SK-N-SH treated with all-trans-retinoic acid at 6 μM for 48 hours (cell line): ENCODE data around the gene MUSK.

Experiments used
- ATAC-seq: fragments of 200-7000 bp; cut with Tn5 transposase; 3 replicates; pipeline ENCODE4 v1.9.1; 2020; ENCODE audit warnings: mild to moderate bottlenecking, moderate library complexity
- ARNTL ChIP-seq: fragments of 450-650 bp; formaldehyde crosslinking; IDR thresholded peaks from 2 replicates; pipeline ENCODE4 v1.5.0; 2020; ENCODE audit warnings: low read depth, mild to moderate bottlenecking, moderate library complexity, borderline replicate concordance
- BACH2 ChIP-seq: fragments of 250-450 bp; sonication (Bioruptor Pico); IDR thresholded peaks from 2 replicates; pipeline ENCODE4 v1.9.0; 2021; ENCODE audit warnings: mild to moderate bottlenecking, borderline replicate concordance
- CSDC2 ChIP-seq: fragments of 250-450 bp; sonication (Bioruptor Pico); IDR thresholded peaks from 2 replicates; pipeline ENCODE4 v1.5.0; 2020; ENCODE audit warnings: mild to moderate bottlenecking, moderate library complexity
- ESRRG ChIP-seq: fragments of 250-450 bp; sonication (Bioruptor Pico); IDR thresholded peaks from 2 replicates; pipeline ENCODE4 v1.6.1; 2021; ENCODE audit warnings: mild to moderate bottlenecking
- GLIS3 ChIP-seq: fragments of 250-450 bp; sonication (Bioruptor Pico); IDR thresholded peaks from 2 replicates; pipeline ENCODE4 v1.5.0; 2020; ENCODE audit warnings: mild to moderate bottlenecking, moderate library complexity
- ISL1 ChIP-seq: fragments of 250-450 bp; sonication (Bioruptor Pico); IDR thresholded peaks from 2 replicates; pipeline ENCODE4 v2.1.2; 2022; ENCODE audit warnings: mild to moderate bottlenecking, moderate library complexity
- OSR1 ChIP-seq: fragments of 250-450 bp; sonication (Bioruptor Pico); IDR thresholded peaks from 2 replicates; pipeline ENCODE4 v1.8.0; 2022; ENCODE audit warnings: moderate library complexity, mild to moderate bottlenecking, inconsistent platforms
- PPARA ChIP-seq: fragments of 250-450 bp; sonication (Bioruptor Pico); IDR thresholded peaks from 2 replicates; pipeline ENCODE4 v1.5.0; 2020; ENCODE audit warnings: mild to moderate bottlenecking, borderline replicate concordance
- RARB ChIP-seq: fragments of 250-450 bp; sonication (Bioruptor Pico); IDR thresholded peaks from 2 replicates; pipeline ENCODE4 v1.8.0; 2021; ENCODE audit warnings: mild to moderate bottlenecking, moderate library complexity
- TCF4 ChIP-seq: fragments of 250-450 bp; sonication (Bioruptor Pico); IDR thresholded peaks from 2 replicates; pipeline ENCODE4 v1.8.0; 2021; ENCODE audit warnings: mild to moderate bottlenecking, moderate library complexity, borderline replicate concordance
- TSHZ2 ChIP-seq: fragments of 250-450 bp; sonication (Bioruptor Pico); IDR thresholded peaks from 2 replicates; pipeline ENCODE4 v1.5.0; 2020; ENCODE audit warnings: mild to moderate bottlenecking, moderate library complexity
- ZC3H10 ChIP-seq: fragments of 250-450 bp; sonication (Bioruptor Pico); IDR thresholded peaks from 2 replicates; pipeline ENCODE4 v1.5.1; 2021; ENCODE audit warnings: mild to moderate bottlenecking, moderate library complexity
- ZFP3 ChIP-seq: fragments of 250-450 bp; sonication (Bioruptor Pico); IDR thresholded peaks from 2 replicates; pipeline ENCODE4 v1.5.0; 2020; ENCODE audit warnings: mild to moderate bottlenecking, moderate library complexity
- ZFP30 ChIP-seq: fragments of 450-650 bp; formaldehyde crosslinking; IDR thresholded peaks from 2 replicates; pipeline ENCODE4 v1.5.0; 2022; ENCODE audit warnings: mild to moderate bottlenecking, moderate library complexity
- ZNF565 ChIP-seq: fragments of 450-650 bp; formaldehyde crosslinking; conservative IDR thresholded peaks from 2 replicates; pipeline ENCODE4 v1.5.0; 2020; ENCODE audit warnings: low read depth, mild to moderate bottlenecking, moderate library complexity
- ZNF70 ChIP-seq: fragments of 450-650 bp; formaldehyde crosslinking; IDR thresholded peaks from 2 replicates; pipeline ENCODE4 v1.5.0; 2020; ENCODE audit warnings: mild to moderate bottlenecking, moderate library complexity
- ZNF8 ChIP-seq: fragments of 450-650 bp; formaldehyde crosslinking; IDR thresholded peaks from 2 replicates; pipeline ENCODE4 v1.5.0; 2020; ENCODE audit warnings: mild to moderate bottlenecking, moderate library complexity
- TF ChIP-seq, protein P1 (sequence below): fragments of 250-450 bp; sonication (Bioruptor Pico); IDR thresholded peaks from 2 replicates; pipeline ENCODE4 v1.8.0; 2021; ENCODE audit warnings: low read depth, mild to moderate bottlenecking, moderate library complexity, borderline replicate concordance
- TF ChIP-seq, protein P2 (sequence below): fragments of 250-450 bp; sonication (Bioruptor Pico); IDR thresholded peaks from 2 replicates; pipeline ENCODE4 v1.8.0; 2020; ENCODE audit warnings: mild to moderate bottlenecking, moderate library complexity, borderline replicate concordance

MUSK gene

GRCh38 chr9:110669433-110669832 lies 842 bp downstream of the MUSK start:
- TF ChIP-seq ZNF70 (CRISPR knock-in tag) (no peak), ZFP30 (CRISPR knock-in tag) (no peak), RARB (CRISPR knock-in tag) (no peak), ZFP3 (no peak), ZNF565 (CRISPR knock-in tag) (no peak), PPARA (CRISPR knock-in tag) (no peak), OSR1 (CRISPR knock-in tag) (no peak), TSHZ2 (CRISPR knock-in tag) (no peak), TCF4 (no peak), BACH2 (no peak), ZC3H10 (no peak), CSDC2 (CRISPR knock-in tag) (no peak), ZNF8 (CRISPR knock-in tag) (no peak), ISL1 (CRISPR knock-in tag) (no peak), GLIS3 (CRISPR knock-in tag) (no peak)
- TF ChIP-seq, protein P1, sequence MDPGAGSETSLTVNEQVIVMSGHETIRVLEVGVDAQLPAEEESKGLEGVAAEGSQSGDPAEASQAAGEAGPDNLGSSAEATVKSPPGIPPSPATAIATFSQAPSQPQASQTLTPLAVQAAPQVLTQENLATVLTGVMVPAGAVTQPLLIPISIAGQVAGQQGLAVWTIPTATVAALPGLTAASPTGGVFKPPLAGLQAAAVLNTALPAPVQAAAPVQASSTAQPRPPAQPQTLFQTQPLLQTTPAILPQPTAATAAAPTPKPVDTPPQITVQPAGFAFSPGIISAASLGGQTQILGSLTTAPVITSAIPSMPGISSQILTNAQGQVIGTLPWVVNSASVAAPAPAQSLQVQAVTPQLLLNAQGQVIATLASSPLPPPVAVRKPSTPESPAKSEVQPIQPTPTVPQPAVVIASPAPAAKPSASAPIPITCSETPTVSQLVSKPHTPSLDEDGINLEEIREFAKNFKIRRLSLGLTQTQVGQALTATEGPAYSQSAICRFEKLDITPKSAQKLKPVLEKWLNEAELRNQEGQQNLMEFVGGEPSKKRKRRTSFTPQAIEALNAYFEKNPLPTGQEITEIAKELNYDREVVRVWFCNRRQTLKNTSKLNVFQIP (CRISPR knock-in tag) = no peak
- TF ChIP-seq, protein P2, sequence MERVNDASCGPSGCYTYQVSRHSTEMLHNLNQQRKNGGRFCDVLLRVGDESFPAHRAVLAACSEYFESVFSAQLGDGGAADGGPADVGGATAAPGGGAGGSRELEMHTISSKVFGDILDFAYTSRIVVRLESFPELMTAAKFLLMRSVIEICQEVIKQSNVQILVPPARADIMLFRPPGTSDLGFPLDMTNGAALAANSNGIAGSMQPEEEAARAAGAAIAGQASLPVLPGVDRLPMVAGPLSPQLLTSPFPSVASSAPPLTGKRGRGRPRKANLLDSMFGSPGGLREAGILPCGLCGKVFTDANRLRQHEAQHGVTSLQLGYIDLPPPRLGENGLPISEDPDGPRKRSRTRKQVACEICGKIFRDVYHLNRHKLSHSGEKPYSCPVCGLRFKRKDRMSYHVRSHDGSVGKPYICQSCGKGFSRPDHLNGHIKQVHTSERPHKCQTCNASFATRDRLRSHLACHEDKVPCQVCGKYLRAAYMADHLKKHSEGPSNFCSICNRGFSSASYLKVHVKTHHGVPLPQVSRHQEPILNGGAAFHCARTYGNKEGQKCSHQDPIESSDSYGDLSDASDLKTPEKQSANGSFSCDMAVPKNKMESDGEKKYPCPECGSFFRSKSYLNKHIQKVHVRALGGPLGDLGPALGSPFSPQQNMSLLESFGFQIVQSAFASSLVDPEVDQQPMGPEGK (CRISPR knock-in tag) = no peak
- no peak for ATAC-seq

DNA sequence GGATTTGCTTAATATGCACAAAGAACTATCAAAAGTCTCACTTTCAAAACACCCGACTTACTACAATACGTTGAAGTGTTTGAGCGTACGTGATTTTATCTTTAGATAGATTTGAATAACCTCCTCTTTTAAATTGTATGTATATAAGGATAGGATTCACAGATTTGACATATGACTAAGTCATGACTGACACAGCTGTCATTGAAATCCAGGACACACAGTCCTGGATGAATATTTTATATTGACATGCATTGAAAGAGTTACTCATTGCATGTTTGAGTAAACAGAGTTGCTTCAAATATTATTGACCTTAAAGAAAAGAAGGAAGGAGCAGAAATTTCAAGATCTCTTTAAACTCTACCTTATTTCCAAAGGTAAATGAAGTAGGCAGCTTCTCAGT lies 3.3 kb downstream of the MUSK start:
- ATAC-seq = no peak
- TF ChIP-seq, protein P1 (CRISPR knock-in tag) = no peak
- TF ChIP-seq ISL1 (CRISPR knock-in tag) (no peak), RARB (CRISPR knock-in tag) (no peak), BACH2 (no peak), TCF4 (no peak), ZNF565 (CRISPR knock-in tag) (no peak), ESRRG (no peak), ZFP3 (no peak), ZNF8 (CRISPR knock-in tag) (no peak), GLIS3 (CRISPR knock-in tag) (no peak), TSHZ2 (CRISPR knock-in tag) (no peak), ARNTL (CRISPR knock-in tag) (no peak)
- TF ChIP-seq, protein P2 (CRISPR knock-in tag) = no peak
